ENCODE measurements around the gene ZNF366. TPM values are rescaled to one million over a fixed set of nuclear protein-coding genes. Genes with fewer than 3 reads are reported as not detected.
"Not testable (repeated sequence)": the region's sequence is repeated elsewhere in the genome, so short reads cannot be mapped to it uniquely, and the experiment has no call there.

Gene ZNF366
- total RNA-seq, 2 donors from 2014 or later: not detected

- ATAC-seq (no peak), DNase-seq (ENCODE audit: low spot score in 2 of 2) (no peak)
- Mint-ChIP-seq H3K9me3 (no peaks in the 10 kb centered on the region), H3K27ac (no peak overlapping the region), H3K36me3 (no peaks in the 10 kb centered on the region)
Observed at GRCh38 chr5:72417333-72418062, 89.7 kb downstream of the ZNF366 start.

GRCh38 chr5:72415616-72416325 is 91.4 kb downstream of the ZNF366 start:
- no peaks in the 10 kb centered on the region for H3K36me3 Mint-ChIP-seq
- no peak for DNase-seq (ENCODE audit: low spot score in 2 of 2)
- H3K27ac Mint-ChIP-seq: no peak overlapping the region
- ATAC-seq: no peak
- H3K9me3 Mint-ChIP-seq: no peaks in the 10 kb centered on the region

- DNase-seq (ENCODE audit: low spot score in 2 of 2) (no peak), ATAC-seq (no peak)
- Mint-ChIP-seq H3K36me3 (no peaks in the 10 kb centered on the region), H3K9me3 (no peaks in the 10 kb centered on the region), H3K27ac (no peak overlapping the region)
Observed at GRCh38 chr5:72412283-72413055, 94.7 kb downstream of the ZNF366 start.

- no peaks in the 10 kb centered on the region for H3K9me3 Mint-ChIP-seq
- no peaks in the 10 kb centered on the region for H3K36me3 Mint-ChIP-seq
- DNase-seq (ENCODE audit: low spot score in 2 of 2) (no peak), ATAC-seq (no peak)
- H3K27ac Mint-ChIP-seq: no peak overlapping the region
Observed at GRCh38 chr5:72410688-72411295, 96.4 kb downstream of the ZNF366 start.

- Mint-ChIP-seq H3K27ac (no peak overlapping the region), H3K36me3 (no peaks in the 10 kb centered on the region), H3K9me3 (peaks cover 0 to 10% of the 10 kb centered on the region in 2 donors)
- ATAC-seq: no peak
- DNase-seq (ENCODE audit: low spot score in 2 of 2): no peak
Observed at GRCh38 chr5:72408603-72409002, 98.6 kb downstream of the ZNF366 start.

- ATAC-seq (no peak), DNase-seq (ENCODE audit: low spot score in 2 of 2) (no peak)
- Mint-ChIP-seq H3K27ac (no peak overlapping the region), H3K36me3 (no peaks in the 10 kb centered on the region), H3K9me3 (peaks cover 0 to 10% of the 10 kb centered on the region in 2 donors)
Observed at GRCh38 chr5:72408127-72408526, 99.1 kb downstream of the ZNF366 start.

- ATAC-seq: no peak
- H3K27ac Mint-ChIP-seq: no peak overlapping the region
- no peaks in the 10 kb centered on the region for H3K36me3 Mint-ChIP-seq
Observed at GRCh38 chr5:72407541-72407940, 99.7 kb downstream of the ZNF366 start.

GRCh38 chr5:72407078-72407477 is 100.1 kb downstream of the ZNF366 start:
- H3K27ac Mint-ChIP-seq: no peak overlapping the region

More at GRCh38 chr5:72407541-72407940, 99.7 kb downstream of the ZNF366 start:
- no peak for DNase-seq (ENCODE audit: low spot score in 2 of 2)
- peaks cover 0 to 10% of the 10 kb centered on the region in 2 donors for H3K9me3 Mint-ChIP-seq

GRCh38 chr5:72404771-72405170 is 102.4 kb downstream of the ZNF366 start:
- DNase-seq (ENCODE audit: low spot score in 2 of 2); ATAC-seq; H3K27ac Mint-ChIP-seq: not testable (repeated sequence)
- peaks cover 16 to 28% of the 10 kb centered on the region in 2 donors for H3K9me3 Mint-ChIP-seq
- H3K36me3 Mint-ChIP-seq: peaks cover 21% of the 10 kb centered on the region in 2 donors

More at GRCh38 chr5:72407078-72407477, 100.1 kb downstream of the ZNF366 start:
- DNase-seq (ENCODE audit: low spot score in 2 of 2) (no peak), ATAC-seq (no peak)
- Mint-ChIP-seq H3K9me3 (peaks cover 3 to 12% of the 10 kb centered on the region in 2 donors), H3K36me3 (peaks cover 3% of the 10 kb centered on the region in 2 donors)

GRCh38 chr5:72402959-72403628 is 104.1 kb downstream of the ZNF366 start:
- H3K27ac Mint-ChIP-seq: no peak overlapping the region

GRCh38 chr5:72402381-72402890 is 104.8 kb downstream of the ZNF366 start:
- Mint-ChIP-seq H3K9me3 (peaks cover 16 to 33% of the 10 kb centered on the region in 2 donors), H3K27ac (no peak overlapping the region), H3K36me3 (peaks cover 21 to 22% of the 10 kb centered on the region in 2 donors)
- no peak for DNase-seq (ENCODE audit: low spot score in 2 of 2)
- ATAC-seq: no peak

More at GRCh38 chr5:72402959-72403628, 104.1 kb downstream of the ZNF366 start:
- Mint-ChIP-seq H3K36me3 (peaks cover 21 to 22% of the 10 kb centered on the region in 2 donors), H3K9me3 (peaks cover 16 to 33% of the 10 kb centered on the region in 2 donors)
- ATAC-seq: no peak
- DNase-seq (ENCODE audit: low spot score in 2 of 2): no peak

- no peak for ATAC-seq
- H3K27ac Mint-ChIP-seq: no peak overlapping the region
- peaks cover 16 to 33% of the 10 kb centered on the region in 2 donors for H3K9me3 Mint-ChIP-seq
- H3K36me3 Mint-ChIP-seq: peaks cover 21 to 22% of the 10 kb centered on the region in 2 donors
- no peak for DNase-seq (ENCODE audit: low spot score in 2 of 2)
Observed at GRCh38 chr5:72400950-72401349, 106.3 kb downstream of the ZNF366 start.

- Mint-ChIP-seq H3K9me3 (peaks cover 16 to 23% of the 10 kb centered on the region in 2 donors), H3K36me3 (peaks cover 21 to 22% of the 10 kb centered on the region in 2 donors), H3K27ac (no peak overlapping the region)
- DNase-seq (ENCODE audit: low spot score in 2 of 2) (no peak), ATAC-seq (no peak)
Observed at GRCh38 chr5:72397836-72398235, 109.4 kb downstream of the ZNF366 start.

GRCh38 chr5:72394688-72395087 is 112.5 kb downstream of the ZNF366 start:
- no peak overlapping the region for H3K27ac Mint-ChIP-seq
- no peak for ATAC-seq
- peaks cover 0 to 5% of the 10 kb centered on the region in 2 donors for H3K9me3 Mint-ChIP-seq
- no peaks in the 10 kb centered on the region for H3K36me3 Mint-ChIP-seq
- DNase-seq (ENCODE audit: low spot score in 2 of 2): no peak

- Mint-ChIP-seq H3K9me3 (no peaks in the 10 kb centered on the region), H3K36me3 (no peaks in the 10 kb centered on the region), H3K27ac (no peak overlapping the region)
- DNase-seq (ENCODE audit: low spot score in 2 of 2) (no peak), ATAC-seq (no peak)
Observed at GRCh38 chr5:72393052-72393451, 114.2 kb downstream of the ZNF366 start.
